ENCODE data around the gene PHF23. TPM values are rescaled to one million over a fixed set of nuclear protein-coding genes. Genes with fewer than 3 reads are reported as not detected.

Gene PHF23
- total and polyA plus RNA-seq, 9 of the 15 experiments (the other 6 are each of a cell fraction or from before 2014, with no cell fraction given), result 7.4 to 87.5 (median 33.7) TPM

DNA sequence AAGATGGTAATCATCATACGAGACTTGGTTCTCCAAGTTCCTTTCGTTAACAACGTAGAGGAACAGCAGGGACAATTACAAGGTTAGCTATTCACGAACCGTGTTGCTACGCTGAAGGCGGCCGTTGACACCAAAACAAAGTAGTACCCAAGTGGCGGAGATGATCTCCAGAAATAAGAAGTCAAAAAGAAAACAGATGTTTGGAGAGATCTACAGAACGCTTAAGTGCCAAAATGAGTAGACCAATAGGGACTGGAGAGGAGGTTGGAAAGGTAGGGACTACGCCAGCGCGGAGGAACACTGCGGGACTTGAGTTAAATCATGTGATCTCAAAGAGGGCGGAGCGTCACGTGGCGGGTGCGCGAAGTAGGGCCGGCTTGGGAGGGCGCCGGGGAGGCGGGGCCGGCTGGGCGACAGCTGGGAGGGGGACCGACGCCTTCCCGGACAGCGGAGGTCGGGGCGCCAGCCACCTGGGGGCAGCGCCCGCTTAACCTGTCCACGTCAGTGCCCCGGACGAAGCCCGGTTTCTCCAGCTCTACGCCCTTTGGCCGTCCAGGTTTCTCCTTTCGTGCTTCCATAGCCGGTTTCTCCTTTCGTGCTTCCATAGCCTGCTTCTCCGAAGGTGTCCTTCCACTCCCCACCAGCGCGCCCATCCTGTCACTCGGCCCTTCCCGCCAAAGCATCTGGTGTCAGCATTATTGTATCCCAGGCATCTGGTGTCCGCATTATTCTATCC is 3.6 kb upstream of the PHF23 start (continued):
- TF ChIP-seq ARHGAP35 (IDR thresholded peaks at IDR 0.05; ENCODE audit: partially characterized antibody) (no peak), PURB (CRISPR knock-in tag; IDR thresholded peaks at IDR 0.05; ENCODE audit: low read depth) (no peak), TRIM24 (IDR thresholded peaks at IDR 0.05) (peak in 1 of 2 experiments; percentile 53; a peak in 2 of 4 replicates), ZNF436 (CRISPR knock-in tag; IDR thresholded peaks at IDR 0.05) (no peak), MED1 (CRISPR knock-in tag; IDR thresholded peaks at IDR 0.05; ENCODE audit: borderline replicate concordance) (no peak), C11orf30 (IDR thresholded peaks at IDR 0.05; ENCODE audit: low read depth) (peak; percentile 84), RBM17 (IDR thresholded peaks at IDR 0.05; ENCODE audit: borderline replicate concordance, low read depth, low read length) (no peak), SOX6 (IDR thresholded peaks at IDR 0.05) (peak; percentile 57; the same call in 1 of the 2 replicates), NONO (IDR thresholded peaks at IDR 0.05; ENCODE audit: low read depth in 2 of 2, low read length in 1 of 2) (peak in 1 of 2 experiments; percentile 76; a peak in 1 of 4 replicates), PHF21A (IDR thresholded peaks at IDR 0.05; ENCODE audit: borderline replicate concordance, low read depth) (peak; percentile 67; the same call in 1 of the 2 replicates), L3MBTL2 (IDR thresholded peaks at IDR 0.05) (peak; percentile 48; the same call in 1 of the 2 replicates)
- TF ChIP-seq, protein P1, sequence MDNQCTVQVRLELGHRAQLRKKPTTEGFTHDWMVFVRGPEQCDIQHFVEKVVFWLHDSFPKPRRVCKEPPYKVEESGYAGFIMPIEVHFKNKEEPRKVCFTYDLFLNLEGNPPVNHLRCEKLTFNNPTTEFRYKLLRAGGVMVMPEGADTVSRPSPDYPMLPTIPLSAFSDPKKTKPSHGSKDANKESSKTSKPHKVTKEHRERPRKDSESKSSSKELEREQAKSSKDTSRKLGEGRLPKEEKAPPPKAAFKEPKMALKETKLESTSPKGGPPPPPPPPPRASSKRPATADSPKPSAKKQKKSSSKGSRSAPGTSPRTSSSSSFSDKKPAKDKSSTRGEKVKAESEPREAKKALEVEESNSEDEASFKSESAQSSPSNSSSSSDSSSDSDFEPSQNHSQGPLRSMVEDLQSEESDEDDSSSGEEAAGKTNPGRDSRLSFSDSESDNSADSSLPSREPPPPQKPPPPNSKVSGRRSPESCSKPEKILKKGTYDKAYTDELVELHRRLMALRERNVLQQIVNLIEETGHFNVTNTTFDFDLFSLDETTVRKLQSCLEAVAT (IDR thresholded peaks at IDR 0.05), result peak; percentile 24 to 68; a peak in 1 of 4 replicates
- TF ChIP-seq, protein P2, sequence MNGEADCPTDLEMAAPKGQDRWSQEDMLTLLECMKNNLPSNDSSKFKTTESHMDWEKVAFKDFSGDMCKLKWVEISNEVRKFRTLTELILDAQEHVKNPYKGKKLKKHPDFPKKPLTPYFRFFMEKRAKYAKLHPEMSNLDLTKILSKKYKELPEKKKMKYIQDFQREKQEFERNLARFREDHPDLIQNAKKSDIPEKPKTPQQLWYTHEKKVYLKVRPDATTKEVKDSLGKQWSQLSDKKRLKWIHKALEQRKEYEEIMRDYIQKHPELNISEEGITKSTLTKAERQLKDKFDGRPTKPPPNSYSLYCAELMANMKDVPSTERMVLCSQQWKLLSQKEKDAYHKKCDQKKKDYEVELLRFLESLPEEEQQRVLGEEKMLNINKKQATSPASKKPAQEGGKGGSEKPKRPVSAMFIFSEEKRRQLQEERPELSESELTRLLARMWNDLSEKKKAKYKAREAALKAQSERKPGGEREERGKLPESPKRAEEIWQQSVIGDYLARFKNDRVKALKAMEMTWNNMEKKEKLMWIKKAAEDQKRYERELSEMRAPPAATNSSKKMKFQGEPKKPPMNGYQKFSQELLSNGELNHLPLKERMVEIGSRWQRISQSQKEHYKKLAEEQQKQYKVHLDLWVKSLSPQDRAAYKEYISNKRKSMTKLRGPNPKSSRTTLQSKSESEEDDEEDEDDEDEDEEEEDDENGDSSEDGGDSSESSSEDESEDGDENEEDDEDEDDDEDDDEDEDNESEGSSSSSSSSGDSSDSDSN (IDR thresholded peaks at IDR 0.05; ENCODE audit: borderline replicate concordance in 1 of 2, low read depth in 2 of 2, low read length in 2 of 2), result no peak
- TF ChIP-seq, protein P3, sequence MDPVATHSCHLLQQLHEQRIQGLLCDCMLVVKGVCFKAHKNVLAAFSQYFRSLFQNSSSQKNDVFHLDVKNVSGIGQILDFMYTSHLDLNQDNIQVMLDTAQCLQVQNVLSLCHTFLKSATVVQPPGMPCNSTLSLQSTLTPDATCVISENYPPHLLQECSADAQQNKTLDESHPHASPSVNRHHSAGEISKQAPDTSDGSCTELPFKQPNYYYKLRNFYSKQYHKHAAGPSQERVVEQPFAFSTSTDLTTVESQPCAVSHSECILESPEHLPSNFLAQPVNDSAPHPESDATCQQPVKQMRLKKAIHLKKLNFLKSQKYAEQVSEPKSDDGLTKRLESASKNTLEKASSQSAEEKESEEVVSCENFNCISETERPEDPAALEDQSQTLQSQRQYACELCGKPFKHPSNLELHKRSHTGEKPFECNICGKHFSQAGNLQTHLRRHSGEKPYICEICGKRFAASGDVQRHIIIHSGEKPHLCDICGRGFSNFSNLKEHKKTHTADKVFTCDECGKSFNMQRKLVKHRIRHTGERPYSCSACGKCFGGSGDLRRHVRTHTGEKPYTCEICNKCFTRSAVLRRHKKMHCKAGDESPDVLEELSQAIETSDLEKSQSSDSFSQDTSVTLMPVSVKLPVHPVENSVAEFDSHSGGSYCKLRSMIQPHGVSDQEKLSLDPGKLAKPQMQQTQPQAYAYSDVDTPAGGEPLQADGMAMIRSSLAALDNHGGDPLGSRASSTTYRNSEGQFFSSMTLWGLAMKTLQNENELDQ (CRISPR knock-in tag; IDR thresholded peaks at IDR 0.05; ENCODE audit: borderline replicate concordance), result no peak
- TF ChIP-seq, protein P4, sequence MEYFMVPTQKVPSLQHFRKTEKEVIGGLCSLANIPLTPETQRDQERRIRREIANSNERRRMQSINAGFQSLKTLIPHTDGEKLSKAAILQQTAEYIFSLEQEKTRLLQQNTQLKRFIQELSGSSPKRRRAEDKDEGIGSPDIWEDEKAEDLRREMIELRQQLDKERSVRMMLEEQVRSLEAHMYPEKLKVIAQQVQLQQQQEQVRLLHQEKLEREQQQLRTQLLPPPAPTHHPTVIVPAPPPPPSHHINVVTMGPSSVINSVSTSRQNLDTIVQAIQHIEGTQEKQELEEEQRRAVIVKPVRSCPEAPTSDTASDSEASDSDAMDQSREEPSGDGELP (CRISPR knock-in tag; IDR thresholded peaks at IDR 0.05; ENCODE audit: borderline replicate concordance), result peak; percentile 98
- TF ChIP-seq, protein P5, sequence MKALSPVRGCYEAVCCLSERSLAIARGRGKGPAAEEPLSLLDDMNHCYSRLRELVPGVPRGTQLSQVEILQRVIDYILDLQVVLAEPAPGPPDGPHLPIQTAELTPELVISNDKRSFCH (CRISPR knock-in tag; IDR thresholded peaks at IDR 0.05), result no peak
- TF ChIP-seq, protein P5 (tag; IDR thresholded peaks at IDR 0.05), result no peak
- TF ChIP-seq, protein P6, sequence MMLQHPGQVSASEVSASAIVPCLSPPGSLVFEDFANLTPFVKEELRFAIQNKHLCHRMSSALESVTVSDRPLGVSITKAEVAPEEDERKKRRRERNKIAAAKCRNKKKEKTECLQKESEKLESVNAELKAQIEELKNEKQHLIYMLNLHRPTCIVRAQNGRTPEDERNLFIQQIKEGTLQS (IDR thresholded peaks at IDR 0.05), result peak; percentile 72; the same call in 1 of the 2 replicates
- TF ChIP-seq, protein P6 (CRISPR knock-in tag; conservative IDR thresholded peaks at IDR 0.05), result no peak

Measured in K562 (cell line).